MM.1S (cell line): ENCODE measurements around the gene FUZ.

Experiments used
- DNase-seq: peaks from one replicate; pipeline ENCODE4 v3.0.0-alpha.2; 2015
- H2AFZ ChIP-seq: fragments of 300-600 bp; sonication (generic); 2 replicates; pipeline ENCODE4 v1.6.0; 2016; ENCODE audit warnings: antibody characterized with exemption, low read length
- H3F3A ChIP-seq: fragments of 300-600 bp; sonication (generic); 2 replicates; pipeline ENCODE4 v1.6.1; 2016; ENCODE audit warnings: mild to moderate bottlenecking, antibody characterized with exemption, low read length, moderate library complexity, mixed read lengths; ENCODE audit not compliant: insufficient read depth
- H3K27ac ChIP-seq: fragments of 300-600 bp; sonication (generic); 2 replicates; pipeline ENCODE4 v1.5.1; 2016; ENCODE audit warnings: mild to moderate bottlenecking, low read length
- H3K27me3 ChIP-seq: fragments of 300-600 bp; sonication (generic); replicated peaks from 2 replicates; pipeline ENCODE4 v1.6.0; 2016; ENCODE audit warnings: low read length; ENCODE audit not compliant: insufficient read depth
- H3K36me3 ChIP-seq: fragments of 300-600 bp; sonication (generic); replicated peaks from 2 replicates; pipeline ENCODE4 v1.6.1; 2016; ENCODE audit warnings: mild to moderate bottlenecking, low read length, mixed read lengths; ENCODE audit not compliant: insufficient read depth
- H3K4me1 ChIP-seq: fragments of 300-600 bp; sonication (generic); 2 replicates; pipeline ENCODE4 v1.6.1; 2016; ENCODE audit warnings: low read length, mixed read lengths
- H3K4me2 ChIP-seq: fragments of 300-600 bp; sonication (generic); 2 replicates; pipeline ENCODE4 v1.6.0; 2016; ENCODE audit warnings: low read depth, low read length
- H3K4me3 ChIP-seq: fragments of 300-600 bp; sonication (generic); 2 replicates; pipeline ENCODE4 v1.5.1; 2016; ENCODE audit warnings: low read length, mixed read lengths
- H3K79me2 ChIP-seq: fragments of 300-600 bp; sonication (generic); 2 replicates; pipeline ENCODE4 v1.6.1; 2016; ENCODE audit warnings: mixed run types, low read length, mixed read lengths
- H3K9ac ChIP-seq: fragments of 300-600 bp; sonication (generic); 2 replicates; pipeline ENCODE4 v1.6.1; 2016; ENCODE audit warnings: low read length, mixed read lengths
- H3K9me2 ChIP-seq: fragments of 300-600 bp; sonication (generic); replicated peaks from 2 replicates; pipeline ENCODE4 v1.6.1; 2016; ENCODE audit warnings: mild to moderate bottlenecking, low read length, mixed read lengths; ENCODE audit not compliant: insufficient read depth
- H3K9me3 ChIP-seq: fragments of 300-600 bp; sonication (generic); replicated peaks from 2 replicates; pipeline ENCODE4 v1.6.1; 2016; ENCODE audit warnings: mild to moderate bottlenecking, low read length, mixed read lengths; ENCODE audit not compliant: insufficient read depth
- H4K20me1 ChIP-seq: fragments of 300-600 bp; sonication (generic); 2 replicates; pipeline ENCODE4 v1.6.1; 2016; ENCODE audit warnings: mild to moderate bottlenecking, low read length, moderate library complexity, mixed read lengths; ENCODE audit not compliant: insufficient read depth
- CTCF ChIP-seq: fragments of 300-600 bp; sonication (generic); IDR thresholded peaks from 2 replicates; pipeline ENCODE4 v1.5.1; 2016; ENCODE audit warnings: antibody characterized with exemption, low read length, mixed read lengths
- EZH2 ChIP-seq: fragments of 300-600 bp; sonication (generic); optimal IDR thresholded peaks from 2 replicates; pipeline ENCODE3; 2017; ENCODE audit warnings: low read depth, mild to moderate bottlenecking, antibody characterized with exemption, low read length, mixed read lengths
- EZH2phosphoT487 ChIP-seq: fragments of 300-600 bp; sonication (generic); IDR thresholded peaks from 2 replicates; pipeline ENCODE4 v1.6.1; 2018; ENCODE audit warnings: antibody characterized with exemption, low read length

FUZ gene

GRCh38 chr19:49812997-49813861, at the start of gene FUZ:
TSS of gene FUZ (minus strand) at chr19:49813292. CDS start at chr19:49813106, 186 bp downstream.
- H3K27ac ChIP-seq = peak within 1 kb of the TSS; percentile 68; the same call in 1 of the 2 replicates
- no peaks in the 10 kb centered on the region for H3K9me2 ChIP-seq
- H3K9ac ChIP-seq = peak within 1 kb of the TSS; percentile 77
- peaks cover 11% of the 10 kb centered on the region; the same call in 1 of the 2 replicates for H3F3A ChIP-seq
- H3K4me3 ChIP-seq = peak within 1 kb of the TSS; percentile 70
- H4K20me1 ChIP-seq = no peaks in the 10 kb centered on the region
- no peak for TF ChIP-seq EZH2phosphoT487
- no peak for TF ChIP-seq EZH2
- TF ChIP-seq CTCF = no peak
- no peaks in the 10 kb centered on the region for H3K27me3 ChIP-seq
- peak; percentile 97 for DNase-seq
- H2AFZ ChIP-seq = peak within 1 kb of the TSS; percentile 94
- peaks cover 14% of the 10 kb centered on the region for H3K4me1 ChIP-seq
- H3K79me2 ChIP-seq = peaks cover 2% of the 10 kb centered on the region
- H3K9me3 ChIP-seq = no peaks in the 10 kb centered on the region
- H3K36me3 ChIP-seq = no peaks in the 10 kb centered on the region
- H3K4me2 ChIP-seq = peak within 1 kb of the TSS; percentile 81

DNA sequence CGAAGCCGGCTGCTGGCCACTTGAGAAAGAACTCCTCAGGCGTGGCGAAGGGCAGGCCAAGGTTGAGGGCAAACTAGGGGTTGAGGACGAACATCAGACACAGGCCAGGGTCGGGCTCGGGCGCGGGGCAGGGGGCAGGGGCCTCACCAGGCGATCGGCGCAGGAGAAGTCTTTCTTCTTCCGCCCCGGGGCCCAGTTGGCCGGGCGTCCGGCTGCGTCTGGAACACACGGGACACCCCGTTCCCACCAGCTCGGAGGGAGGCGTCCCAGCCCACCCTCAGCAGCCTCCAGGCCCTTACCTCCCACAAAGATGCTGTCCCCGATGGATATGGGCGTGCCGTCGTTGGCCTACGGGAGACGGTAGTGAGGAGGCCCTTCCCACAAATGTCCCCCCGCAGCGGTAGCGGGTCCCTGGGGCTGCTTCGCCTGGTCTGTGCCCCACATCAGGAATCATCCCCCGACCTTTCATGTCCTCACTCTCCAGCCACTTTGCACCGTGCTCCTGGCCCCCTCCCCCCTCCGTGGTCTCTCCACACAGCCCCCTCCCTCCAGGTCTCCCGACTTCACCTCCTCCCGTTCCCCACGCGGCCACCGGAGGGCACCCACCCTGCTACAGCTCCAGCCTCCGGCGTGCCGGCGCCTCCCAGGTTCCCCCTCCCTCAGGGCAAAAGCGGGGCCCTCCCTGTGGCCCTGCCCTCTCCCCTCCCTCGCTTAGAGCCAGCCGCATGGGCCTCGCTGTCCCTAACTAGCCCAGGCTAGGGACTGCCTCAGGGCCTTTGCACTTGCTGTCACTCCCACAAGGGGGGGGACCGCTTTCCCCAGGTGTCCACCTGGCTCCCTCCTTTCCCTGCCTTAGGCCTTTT, 49.5 kb upstream of the FUZ start:
- no peak overlapping the region for H3K4me2 ChIP-seq
- no peaks in the 10 kb centered on the region for H3K9me2 ChIP-seq
- H3K4me1 ChIP-seq = peaks cover 8% of the 10 kb centered on the region; the same call in 1 of the 2 replicates
- peaks cover 41% of the 10 kb centered on the region for H3K79me2 ChIP-seq
- H3F3A ChIP-seq = peaks cover 13% of the 10 kb centered on the region
- no peak overlapping the region for H3K4me3 ChIP-seq
- peaks cover 7% of the 10 kb centered on the region for H3K36me3 ChIP-seq
- no peaks in the 10 kb centered on the region for H3K27me3 ChIP-seq
- no peak overlapping the region for H3K27ac ChIP-seq
- H3K9me3 ChIP-seq = no peaks in the 10 kb centered on the region
- no peak overlapping the region for H3K9ac ChIP-seq
- H4K20me1 ChIP-seq = no peaks in the 10 kb centered on the region
- DNase-seq = no peak
- H2AFZ ChIP-seq = no peak overlapping the region
- TF ChIP-seq EZH2phosphoT487 = no peak
- TF ChIP-seq EZH2 = no peak
- TF ChIP-seq CTCF = peak; percentile 16

DNA sequence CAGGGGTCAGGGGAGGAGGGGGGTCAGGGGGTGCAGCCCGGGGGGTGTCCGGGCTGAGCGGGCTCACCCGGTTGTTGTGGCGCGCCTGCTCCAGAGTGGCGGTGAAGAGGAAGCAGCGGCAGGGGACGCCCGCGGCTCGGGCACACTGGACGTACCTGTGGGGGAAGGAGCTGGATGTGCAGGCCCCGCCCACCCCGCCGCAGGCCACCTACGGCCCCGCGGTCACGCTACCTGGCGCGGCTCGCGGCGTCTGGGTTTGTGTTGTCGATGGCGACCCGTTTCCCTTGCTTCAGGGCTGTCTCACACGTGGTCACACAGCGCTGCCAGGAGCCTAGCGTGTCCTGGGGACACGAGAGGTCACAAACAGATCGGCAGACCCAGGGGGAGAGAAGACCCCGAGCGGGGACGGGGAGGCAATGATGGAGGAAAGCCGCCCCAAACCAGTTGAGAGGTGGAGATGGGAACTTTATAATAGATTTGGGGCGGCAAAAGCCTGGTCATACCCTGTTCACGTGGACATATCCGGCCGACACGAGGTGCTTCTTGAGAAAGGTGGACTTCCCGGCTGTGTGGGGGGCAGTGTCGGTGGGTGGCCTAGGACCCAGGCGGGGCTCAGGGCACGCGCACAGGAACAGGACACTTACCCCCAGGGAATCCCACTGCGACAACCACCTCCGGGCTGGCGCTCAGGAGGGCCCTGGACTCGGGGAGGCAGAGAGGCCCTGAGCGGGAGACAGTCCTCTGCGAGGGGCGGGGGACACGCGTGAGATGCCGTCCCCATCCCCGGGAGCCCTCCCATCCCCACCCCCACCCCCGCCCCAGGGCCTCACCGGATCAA, 48.7 kb upstream of the FUZ start:
- Histone ChIP-seq H3K36me3 (peaks cover 7% of the 10 kb centered on the region), H3K79me2 (peaks cover 36% of the 10 kb centered on the region), H2AFZ (no peak overlapping the region), H3K9me3 (no peaks in the 10 kb centered on the region), H3K9me2 (no peaks in the 10 kb centered on the region), H3K4me1 (peaks cover 8% of the 10 kb centered on the region; the same call in 1 of the 2 replicates), H3K4me3 (no peak overlapping the region), H3F3A (peaks cover 6% of the 10 kb centered on the region; the same call in 1 of the 2 replicates), H3K4me2 (no peak overlapping the region), H4K20me1 (no peaks in the 10 kb centered on the region), H3K27ac (no peak overlapping the region), H3K9ac (no peak overlapping the region), H3K27me3 (no peaks in the 10 kb centered on the region)
- DNase-seq = no peak
- TF ChIP-seq CTCF (no peak), EZH2 (no peak), EZH2phosphoT487 (no peak)
